DMS153 treated with DMSO at 0.1 percent for 48 hours (cell line): ENCODE data around the gene SLC7A10.

Experiments
- DNase-seq: peaks from one replicate; lab custom pipeline; 2025; ENCODE audit not compliant: unreplicated experiment; lab: John Stamatoyannopoulos, UW

Gene SLC7A10

DNA sequence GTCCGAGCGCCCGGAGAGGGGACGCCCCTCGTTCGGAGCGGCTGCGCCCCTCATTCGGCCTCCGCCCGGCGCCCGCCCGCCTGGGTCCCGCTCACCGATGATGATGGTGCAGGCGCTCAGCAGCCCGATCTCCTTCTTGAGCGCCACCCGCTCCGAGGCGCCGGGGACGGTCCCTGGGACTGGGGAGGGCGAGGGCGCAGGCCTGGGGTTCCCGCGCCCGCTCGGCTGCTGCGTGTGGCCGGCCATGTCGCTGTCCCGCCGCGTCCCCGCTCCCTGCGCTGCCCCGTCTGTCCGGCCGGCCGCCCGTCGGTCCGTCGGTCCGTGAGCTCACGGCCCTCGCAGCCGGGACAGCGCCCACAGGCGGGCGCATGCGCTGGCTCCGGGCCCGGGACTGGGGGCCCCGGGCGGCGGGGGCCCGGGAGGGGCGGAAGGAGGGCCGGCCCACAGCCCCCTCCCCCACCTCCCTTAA is at the start of gene SLC7A10:
Gene SLC7A10, minus strand, starts transcription at position 393 of the 469 bp plus-strand sequence. Its CDS starts 147 bp downstream, at position 246.
- no peak for DNase-seq

DNA sequence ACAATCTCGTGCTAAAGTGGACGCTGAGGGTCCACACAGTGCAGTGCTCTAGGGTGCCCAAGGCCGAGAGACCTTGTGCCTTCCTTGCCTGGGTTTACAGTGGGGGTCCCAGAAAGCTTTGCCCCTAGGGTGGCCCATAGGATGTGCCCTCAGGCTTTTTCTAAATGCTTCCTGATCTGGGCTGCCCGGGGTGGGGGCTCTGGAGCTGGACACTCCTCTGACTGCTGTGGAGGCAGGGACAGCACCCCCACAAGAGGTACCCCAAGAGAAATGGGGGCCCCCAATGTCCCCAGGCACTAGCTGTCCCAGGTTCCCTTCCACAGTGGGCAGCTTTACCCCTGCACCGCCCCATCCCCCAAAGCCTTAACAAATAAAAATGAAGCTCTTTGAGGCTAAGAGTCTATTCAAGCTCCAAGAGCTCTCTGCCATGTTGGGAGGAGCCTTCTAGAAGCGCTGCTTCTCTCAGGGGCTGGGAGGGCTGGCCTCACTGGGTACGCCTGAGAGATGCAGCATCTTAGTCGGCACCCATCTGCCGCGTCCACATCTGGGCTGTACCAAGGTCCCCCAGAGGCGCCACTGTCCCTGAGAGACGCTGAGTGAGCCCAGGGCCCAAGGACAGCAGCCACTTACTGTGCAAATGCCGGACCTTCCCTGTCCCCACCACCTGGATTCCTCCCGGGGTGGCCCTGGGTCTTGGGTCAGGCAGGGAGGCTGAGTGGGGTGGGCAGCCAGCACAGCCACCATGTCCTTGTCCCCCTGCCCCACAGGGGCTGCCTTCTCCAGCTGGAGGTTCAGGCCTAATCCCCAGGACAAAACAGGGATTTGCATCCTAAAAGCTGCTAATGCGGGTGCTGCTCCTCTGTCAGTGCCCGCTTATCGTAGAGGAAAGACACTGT is 49.3 kb upstream of the SLC7A10 start:
- DNase-seq = no peak

DNA sequence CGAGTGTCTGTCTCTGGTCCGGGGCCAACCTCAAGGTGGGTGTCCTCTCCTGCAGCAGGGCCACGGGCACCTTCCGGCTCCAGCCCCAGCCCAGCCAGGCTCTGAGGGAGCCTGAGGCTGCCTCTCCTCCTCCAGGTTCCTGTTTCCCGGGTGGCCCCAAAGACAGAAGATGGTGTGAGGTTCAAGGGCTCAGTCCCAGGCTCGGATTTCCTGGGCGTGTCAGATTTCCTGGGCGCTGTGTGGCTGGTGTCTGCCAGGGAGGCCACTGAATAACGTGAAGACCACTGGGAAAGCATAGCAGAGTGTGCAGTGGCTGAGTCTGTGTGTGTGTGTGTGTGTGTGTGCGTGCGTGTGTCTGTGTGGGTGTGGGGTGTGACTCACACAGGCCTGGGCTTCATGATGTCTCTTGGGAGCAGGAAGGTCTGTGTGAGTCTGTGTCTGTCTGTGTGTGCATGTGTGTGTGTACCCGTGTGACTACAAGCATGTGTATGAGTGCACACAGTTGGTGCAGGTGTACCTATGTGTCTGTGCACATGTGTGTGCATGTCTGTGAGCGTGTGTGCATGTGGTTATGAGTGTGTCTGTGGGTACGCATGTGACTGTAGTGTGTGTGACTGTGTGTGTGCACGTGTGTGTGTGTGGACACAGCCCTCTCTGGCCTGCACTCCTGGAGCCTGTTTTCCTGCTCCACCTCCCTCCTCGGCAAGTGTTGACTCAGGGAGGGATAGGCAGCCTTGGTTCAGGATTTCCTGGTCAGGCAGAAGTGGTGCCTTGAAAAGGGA is 48.4 kb upstream of the SLC7A10 start:
- no peak for DNase-seq

DNA sequence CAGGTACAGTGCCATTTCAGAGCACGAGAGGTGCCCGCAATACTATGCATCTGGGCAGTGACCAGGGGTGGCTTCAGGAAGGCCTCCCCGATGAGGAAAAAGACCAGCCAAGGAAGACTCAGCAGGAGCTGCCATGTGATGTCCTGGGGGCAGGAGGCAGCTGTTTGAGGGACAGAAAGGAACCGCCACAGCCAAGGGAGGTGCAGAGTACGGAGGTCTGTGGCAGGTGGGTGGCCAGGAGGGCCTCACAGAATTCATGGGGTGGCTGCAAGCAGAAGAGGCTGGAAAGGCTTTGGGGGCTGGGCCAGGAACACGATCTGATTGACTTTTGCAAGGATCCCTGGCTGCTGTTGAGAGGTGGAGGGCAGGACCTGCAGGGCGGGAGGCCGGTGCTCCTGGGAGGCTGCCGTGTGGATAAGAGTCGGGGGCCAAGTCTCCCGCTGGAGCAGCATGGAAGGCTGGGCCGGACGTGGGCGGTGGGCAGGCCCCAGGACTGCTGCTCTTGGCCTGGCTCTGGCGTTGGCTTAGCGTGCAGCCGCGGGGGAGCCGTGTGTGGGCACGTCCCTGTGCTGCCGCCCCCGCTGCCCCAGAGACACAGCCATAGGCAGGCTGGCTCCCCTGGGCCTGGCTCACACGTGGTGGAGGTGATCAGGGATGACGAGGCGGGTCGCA is 47.6 kb upstream of the SLC7A10 start:
- no peak for DNase-seq

DNA sequence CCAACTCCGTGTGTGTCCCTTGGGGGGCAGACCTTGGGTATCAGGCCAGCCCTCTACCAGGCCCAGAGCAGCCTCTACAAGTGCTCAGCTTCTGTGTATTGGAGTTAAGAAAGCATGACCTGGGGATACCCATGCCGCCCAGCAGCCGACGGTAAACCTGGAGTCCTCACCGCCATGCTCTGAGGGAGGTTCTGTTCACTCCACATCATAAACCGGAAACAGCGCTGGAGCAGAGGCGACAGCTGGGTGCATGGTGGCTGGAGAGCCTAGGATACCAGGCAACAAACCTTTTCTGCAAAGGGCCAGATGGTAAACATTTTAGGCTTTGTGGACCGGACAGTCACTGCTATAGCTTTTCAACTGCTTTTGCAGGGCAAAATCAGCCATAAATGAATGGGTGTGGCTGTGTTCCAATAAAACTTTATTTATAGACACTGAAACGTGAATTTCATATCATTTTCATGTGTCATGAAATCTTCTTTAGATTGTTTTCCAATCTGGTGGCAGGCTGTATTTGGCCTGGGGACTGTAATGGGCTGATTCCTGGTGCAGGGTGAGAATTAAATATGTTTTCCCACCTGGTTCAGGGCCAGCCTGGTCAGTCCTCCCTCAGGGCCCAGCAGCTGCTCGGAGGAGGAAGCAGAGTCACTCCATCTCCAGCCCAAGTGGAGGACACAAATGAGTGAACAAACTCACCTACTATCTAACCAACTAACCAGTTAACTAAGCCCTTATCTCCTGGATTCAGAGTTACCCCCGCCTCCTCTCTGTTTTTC is 45.8 kb upstream of the SLC7A10 start:
- no peak for DNase-seq

DNA sequence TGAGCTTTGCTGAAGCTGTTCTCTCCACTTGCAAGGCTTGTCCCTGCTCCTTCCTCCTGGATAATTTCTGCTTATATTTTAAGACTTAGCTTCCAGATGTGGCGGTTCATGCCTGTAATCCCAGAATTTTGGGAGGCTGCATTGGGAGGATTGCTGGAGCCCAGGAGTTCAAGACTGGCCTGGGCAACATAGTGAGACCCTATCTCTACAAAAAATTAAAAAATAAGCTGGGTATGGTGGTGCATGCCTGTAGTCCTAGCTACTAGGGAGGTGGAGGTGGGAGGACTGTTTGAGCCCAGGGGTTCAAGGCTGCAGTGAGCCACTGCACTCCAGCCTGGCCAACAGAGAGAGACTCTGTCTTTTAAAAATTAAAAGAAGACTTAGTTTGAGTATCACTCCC is 45.1 kb upstream of the SLC7A10 start:
- DNase-seq = no peak

DNA sequence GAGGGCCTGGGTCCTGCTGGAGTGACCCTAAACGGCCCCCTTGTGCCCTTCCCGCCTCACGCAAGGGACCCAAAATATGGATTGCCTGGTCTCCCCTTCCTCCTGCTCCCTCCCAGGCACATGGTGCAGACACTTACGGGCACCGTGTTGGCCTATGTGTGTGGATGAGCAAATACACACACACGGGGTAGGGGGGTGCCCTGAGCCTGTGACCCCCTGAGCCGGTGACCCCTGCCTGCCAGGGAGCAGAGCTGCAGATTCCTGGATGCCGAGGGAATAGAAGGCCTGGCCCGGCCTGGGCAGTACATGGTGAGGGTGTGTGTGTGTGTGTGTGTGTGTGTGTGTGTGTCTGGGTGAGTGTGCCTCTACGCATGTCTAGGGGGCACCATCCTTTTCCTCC is 43.4 kb upstream of the SLC7A10 start:
- DNase-seq = no peak

DNA sequence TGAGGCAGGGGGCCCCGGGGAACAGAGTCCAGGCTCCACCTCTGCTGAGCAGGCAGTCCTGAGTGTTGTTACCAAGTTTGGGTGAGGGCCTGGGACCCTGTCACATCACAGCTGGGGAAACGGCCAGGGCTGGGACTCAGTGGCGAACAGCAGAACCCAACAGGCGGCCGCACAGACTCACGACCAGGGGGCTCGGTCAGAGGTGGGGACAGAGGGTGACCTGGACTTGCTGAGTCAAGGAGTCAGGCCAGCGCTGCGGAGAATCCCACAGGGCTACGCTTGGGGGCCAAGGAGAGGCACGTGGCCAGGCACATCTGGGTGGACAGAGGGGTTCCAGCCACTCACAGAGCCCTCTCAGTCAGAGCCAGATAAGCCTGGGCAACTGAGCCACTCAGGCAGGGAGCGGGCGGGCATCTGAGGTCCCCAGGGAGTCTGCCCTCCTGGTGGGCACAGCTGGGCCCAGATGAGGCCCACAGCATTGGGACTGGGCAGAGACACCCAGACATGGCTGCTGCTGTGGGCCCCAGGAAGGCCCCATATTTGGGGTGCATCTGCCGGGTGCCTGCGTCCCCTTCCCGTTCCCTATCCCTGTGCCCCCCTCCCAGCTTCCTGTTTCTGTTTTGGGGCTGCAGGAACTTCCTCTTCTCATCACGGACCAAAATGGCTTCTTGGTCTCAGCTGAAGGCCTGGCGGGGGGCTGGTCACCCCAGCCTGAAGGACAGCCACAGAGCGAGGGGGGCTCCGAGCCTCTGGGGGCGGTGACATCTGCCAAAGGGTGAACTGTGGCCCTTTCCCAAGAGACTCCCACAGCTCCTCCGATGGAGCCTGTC is 42.7 kb upstream of the SLC7A10 start:
- no peak for DNase-seq

DNA sequence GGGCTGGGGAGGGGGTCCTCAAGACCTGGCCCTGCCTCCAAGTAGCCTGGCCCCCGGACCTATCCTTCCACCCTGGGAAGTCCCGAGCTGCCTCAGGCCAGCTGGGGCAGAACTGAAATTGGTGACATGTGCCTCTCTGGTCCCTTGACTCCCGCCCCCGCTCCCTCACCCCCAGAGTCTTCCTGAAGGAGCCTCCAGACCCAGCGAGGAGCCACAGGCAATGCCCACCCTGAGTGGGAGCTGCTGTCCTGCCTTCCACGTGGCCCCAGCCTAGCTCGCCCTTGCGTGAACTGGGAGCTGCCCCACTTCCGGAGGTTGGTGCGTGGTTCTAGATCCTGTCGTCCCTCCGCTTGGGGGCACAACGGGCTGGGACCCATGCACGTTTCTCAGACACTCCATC is 42.1 kb upstream of the SLC7A10 start:
- no peak for DNase-seq

DNA sequence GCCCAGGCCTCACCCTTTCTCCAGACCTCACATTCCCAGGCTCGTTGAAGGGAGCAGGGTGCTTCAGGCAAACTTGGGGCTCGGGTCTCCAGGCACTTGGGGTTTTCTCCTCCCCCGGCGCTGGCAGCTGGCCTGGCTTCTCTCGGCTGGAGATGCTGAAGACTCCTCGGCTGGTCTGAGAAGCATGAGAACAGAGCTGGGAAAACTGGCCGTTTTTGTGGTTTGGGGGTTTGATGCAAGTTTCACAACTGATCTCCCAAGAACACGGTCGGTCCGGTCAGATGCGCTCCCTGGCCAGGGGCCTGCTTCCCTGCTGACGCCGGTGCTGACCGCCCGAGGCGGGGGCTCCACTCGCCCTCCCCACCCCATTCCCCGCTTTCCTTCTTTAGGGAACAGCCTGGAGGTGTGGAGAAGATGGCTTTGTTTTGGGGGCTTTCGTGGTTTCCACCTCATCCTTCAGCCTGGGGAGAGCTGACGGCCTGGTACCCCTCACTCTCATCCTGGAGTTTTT is 41.4 kb upstream of the SLC7A10 start:
- DNase-seq = no peak

DNA sequence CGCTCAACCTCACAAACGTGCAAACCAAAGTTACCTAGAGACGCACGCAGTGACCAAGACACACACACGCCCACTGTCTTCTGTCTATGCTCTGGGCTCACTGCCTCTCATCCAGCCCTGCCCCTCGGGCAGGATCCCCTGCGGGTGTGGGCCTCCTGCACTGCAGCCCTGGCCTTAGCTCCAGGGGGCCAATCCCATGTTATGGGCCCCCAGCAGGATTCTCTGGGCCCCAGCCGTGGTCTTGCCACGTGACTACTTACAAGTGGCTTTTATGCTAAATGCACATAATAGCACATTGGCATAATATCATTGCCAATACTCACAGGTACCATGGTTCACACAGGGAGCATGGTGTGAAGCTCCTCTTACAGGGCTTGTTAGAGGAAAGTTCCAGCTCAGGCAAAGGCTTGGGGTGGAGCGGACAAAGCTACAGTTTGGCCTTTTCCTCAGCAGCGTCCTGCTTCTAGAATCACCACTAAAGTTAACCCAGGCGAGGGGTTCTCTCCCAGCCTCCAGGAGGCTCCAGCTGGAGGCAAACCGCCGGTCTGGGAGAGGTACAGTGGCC is 39.3 kb upstream of the SLC7A10 start:
- no peak for DNase-seq

DNA sequence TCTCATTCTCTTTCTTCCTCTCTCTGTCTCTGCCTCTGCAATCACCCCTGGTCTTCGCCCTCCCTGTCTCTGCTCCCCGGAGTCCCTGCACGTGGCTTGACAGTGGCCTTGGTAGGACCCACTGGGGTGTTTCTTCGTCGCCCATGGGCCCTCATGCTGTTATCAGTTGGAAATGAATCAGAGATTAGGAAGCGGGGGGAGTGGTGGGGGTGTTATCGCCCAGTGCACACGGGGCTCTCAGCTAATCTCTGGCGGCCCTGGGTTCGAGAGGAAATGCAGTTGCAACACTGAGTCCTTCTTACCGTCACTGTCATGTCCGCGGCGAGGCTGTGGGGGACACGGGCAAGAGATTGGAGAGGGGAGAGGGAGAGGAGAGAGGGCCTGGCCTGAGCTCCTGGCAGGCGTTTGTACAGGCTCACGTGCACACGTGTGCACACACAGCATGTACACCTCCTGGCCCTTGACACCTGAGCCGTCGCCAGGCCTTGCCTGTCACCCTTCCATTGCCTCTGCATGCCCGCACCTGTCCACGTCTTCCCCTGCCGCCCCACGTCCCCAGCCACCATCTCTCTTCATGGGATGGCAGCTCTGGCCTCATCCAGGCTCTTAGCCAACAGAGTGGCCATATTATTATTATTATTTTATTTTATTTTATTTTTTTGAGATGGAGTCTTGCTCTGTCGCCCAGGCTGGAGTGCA is 37.8 kb upstream of the SLC7A10 start:
- no peak for DNase-seq

DNA sequence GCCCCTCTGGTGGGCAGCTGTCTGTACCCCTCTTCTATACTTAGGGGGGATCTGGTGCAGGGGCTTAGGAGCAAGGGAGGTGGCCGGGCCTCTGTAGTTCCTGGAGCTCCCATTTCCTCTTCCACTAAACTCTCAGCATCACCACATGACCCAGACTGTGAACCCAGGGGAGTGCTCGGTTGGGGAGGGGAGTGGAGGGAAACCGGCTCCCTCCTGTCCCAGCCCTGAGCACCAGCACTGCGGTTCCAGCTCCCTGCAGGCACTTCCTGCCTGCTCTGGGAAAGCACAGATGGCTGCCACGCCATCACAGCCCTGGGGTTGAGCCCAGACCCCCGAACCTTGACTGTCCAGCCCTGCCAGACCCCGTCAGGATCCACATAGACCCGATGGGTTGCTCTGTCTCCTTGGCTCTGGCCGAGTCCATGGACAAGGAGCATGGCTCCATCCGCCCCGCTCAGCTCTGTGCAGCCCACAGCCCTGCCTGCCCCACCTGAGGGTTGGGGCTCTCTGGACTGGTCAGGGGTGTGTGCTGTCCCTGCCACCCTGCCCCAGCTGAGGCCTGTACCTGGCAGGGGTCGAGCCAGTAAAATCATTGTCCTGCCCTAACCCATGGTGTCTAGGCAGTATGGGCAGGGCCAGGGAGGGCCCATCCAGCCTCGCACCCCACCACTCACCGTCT is 36.0 kb upstream of the SLC7A10 start:
- no peak for DNase-seq

DNA sequence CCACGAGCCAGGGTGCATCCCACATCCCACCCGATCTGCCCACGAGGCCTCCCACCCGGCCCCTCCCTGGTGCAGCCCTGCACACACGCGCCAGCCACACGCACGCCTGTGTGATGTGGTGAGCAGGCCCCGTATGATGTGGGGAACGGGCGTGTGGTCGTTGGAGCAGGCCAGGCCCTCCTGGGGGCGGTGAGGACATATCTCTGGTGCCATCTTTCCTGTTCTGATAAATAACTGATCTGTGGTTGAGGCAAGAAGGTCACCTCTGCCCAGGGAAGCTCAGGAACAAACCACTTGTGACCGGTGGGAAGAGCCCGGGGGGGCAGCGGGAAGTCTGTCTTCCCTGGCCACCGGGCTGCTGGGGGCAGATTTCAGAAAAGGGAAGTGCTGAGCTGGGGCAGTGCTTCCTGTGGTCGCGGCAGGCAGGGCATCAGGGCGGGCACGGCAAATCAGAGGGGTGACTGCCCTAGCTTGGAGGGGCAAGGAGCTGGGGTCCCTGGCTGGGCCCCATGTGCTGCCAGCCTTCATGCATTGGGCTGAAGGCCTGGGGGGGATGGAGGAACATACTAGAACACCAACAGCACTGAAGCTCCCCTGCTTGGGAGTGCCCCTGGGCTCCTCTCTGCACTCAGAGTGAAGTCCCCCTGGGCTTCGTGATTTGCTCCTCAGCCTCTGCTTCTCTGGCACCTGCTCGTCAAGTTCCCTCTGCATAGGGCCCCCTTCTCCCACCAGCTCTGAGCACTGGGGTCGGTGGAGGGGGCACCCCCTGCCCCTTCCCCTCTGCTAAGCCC is 35.2 kb upstream of the SLC7A10 start:
- no peak for DNase-seq

DNA sequence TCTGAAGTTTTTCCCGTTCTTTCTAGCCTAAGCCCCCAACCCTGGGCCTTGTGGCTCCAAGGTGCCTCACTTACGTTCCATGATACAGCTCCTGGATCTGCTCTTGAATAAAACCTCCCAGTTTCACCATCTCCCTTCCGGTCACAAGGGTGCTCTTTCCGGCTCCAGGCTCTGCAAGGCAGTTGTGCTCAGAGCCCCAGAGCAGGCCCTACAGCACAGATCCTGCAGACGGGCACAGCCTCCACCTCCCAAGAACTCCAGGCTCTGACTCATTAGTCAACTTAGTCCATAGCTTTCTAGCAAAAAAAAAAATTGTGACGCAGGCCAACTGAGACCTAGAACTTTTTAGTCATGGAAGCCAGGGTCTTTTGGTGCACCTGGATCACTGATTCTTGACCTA is 33.9 kb upstream of the SLC7A10 start:
- DNase-seq = no peak

DNA sequence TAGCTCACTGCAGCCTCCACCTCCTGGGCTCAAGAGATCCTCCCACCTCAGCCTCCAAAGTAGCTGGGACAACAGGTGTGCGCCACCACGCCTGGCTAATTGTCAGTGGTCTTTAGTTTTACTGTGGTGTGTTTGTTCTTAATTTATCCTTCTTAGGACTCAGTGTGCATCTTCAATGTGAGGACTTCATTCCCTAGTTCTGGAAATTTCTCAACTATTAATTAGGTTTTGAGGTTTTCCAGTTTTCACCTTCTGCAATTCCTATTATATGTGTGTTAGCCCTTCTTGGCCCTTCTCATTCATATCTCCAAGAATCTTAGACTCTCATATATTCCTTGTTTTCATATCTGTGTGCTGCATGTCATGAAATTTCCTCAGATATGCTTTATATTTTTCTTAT is 32.2 kb upstream of the SLC7A10 start:
- DNase-seq = no peak

DNA sequence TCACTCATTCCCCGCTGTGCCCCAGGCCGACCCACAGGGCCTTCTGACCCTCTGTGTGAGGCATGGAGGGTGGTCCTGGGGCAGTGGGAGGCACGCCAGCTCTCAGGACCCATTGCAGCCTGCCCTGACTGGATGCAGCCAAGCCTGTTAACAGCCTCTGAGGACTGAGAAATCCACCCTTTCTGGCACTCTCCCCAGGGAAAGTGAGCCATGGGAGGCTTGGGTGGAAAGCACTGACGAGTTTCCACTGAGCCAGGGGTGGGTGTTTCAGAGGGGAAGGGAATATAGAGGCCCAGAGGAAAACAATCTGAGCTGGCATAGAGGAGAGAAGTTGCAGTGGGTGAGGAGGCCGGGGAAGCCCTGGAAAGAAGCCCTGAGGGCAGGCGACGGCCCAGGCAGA is 30.6 kb upstream of the SLC7A10 start:
- no peak for DNase-seq
